ENCODE measurements around the gene GRID2.

DNA sequence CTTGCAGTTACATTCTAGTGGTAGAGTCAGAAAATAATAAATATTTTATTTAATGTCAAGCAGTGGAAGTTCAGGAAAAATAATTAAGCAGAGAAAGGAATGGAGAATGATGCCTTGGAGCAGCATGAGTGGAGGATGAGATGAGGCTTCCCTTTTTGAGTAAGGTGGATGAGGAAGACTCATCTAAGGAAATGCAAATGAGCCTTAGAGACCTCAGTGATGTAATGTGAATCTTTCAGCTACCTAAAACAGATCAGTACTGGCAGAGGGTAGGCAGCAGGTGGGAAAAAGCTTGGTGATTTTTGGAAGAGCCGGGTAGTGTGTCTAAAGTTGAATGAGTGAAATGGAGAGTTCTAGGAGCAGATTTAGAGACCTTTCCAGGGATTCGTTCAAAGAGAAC is 118.2 kb downstream of the GRID2 start:
- TF ChIP-seq POLR2A (IDR thresholded peaks at IDR 0.05; ENCODE audit: low read depth, low read length) = no peak
- TF ChIP-seq SPI1 (IDR thresholded peaks at IDR 0.05; ENCODE audit: low read depth, low read length) = no peak
- no peak for TF ChIP-seq POLR2AphosphoS5 (IDR thresholded peaks at IDR 0.05; ENCODE audit: low read depth, low read length)
- TF ChIP-seq TAF1 (IDR thresholded peaks at IDR 0.05; ENCODE audit: low read depth, low read length) = no peak
- TF ChIP-seq POU2F2 (IDR thresholded peaks at IDR 0.05; ENCODE audit: low read depth, low read length) = 0 out of 2 replicates have a peak, but pooled peaks have one; percentile 35

Measured in GM12891 (cell line).